NCI-H1417 (cell line): Measurements from ENCODE around the gene AFG3L2.
"Not testable (repeated sequence)": the region's sequence is repeated elsewhere in the genome, so short reads cannot be mapped to it uniquely, and the experiment has no call there.

Experiments
- DNase-seq, 3 experiments: peaks; one replicate each; lab custom pipeline; 2025; lab: John Stamatoyannopoulos, UW

Gene AFG3L2

GRCh38 chr18:12397254-12397653 lies 20.2 kb upstream of the AFG3L2 start:
- no peak for DNase-seq

GRCh38 chr18:12394428-12394827 lies 17.4 kb upstream of the AFG3L2 start:
- DNase-seq = peak in 1 of 3 experiments; percentile 31

- DNase-seq = no peak
These were observed 17.0 kb upstream of the AFG3L2 start for GRCh38 chr18:12393998-12394397.

DNA sequence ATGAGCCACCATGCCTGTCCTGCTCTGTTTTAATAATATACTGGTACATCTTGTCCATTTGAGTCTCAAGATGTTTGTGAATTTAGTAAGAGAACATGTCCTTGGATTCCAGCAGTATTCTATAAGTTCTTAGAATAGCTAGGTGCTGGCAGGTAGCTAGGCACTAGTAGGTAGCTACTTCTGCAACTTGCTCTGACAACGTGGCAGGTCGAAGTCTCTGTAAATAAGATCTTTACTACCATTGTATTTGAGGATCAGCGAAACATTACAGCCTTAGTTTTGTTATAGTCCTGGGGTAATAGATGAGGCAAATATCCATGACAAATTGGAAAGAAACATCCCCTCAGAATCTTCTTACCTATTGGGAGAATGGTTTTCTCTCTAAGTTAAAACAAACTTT lies 16.5 kb upstream of the AFG3L2 start:
- no peak for DNase-seq

- DNase-seq = peak; percentile 46 to 81 (median 58)
These were observed 14.6 kb upstream of the AFG3L2 start for GRCh38 chr18:12391487-12392165.

GRCh38 chr18:12388442-12388841 lies 11.4 kb upstream of the AFG3L2 start:
- no peak for DNase-seq

GRCh38 chr18:12384261-12384660 lies 7.2 kb upstream of the AFG3L2 start:
- DNase-seq = no peak

GRCh38 chr18:12383759-12384158 lies 6.7 kb upstream of the AFG3L2 start:
- DNase-seq = not testable (repeated sequence)

DNA sequence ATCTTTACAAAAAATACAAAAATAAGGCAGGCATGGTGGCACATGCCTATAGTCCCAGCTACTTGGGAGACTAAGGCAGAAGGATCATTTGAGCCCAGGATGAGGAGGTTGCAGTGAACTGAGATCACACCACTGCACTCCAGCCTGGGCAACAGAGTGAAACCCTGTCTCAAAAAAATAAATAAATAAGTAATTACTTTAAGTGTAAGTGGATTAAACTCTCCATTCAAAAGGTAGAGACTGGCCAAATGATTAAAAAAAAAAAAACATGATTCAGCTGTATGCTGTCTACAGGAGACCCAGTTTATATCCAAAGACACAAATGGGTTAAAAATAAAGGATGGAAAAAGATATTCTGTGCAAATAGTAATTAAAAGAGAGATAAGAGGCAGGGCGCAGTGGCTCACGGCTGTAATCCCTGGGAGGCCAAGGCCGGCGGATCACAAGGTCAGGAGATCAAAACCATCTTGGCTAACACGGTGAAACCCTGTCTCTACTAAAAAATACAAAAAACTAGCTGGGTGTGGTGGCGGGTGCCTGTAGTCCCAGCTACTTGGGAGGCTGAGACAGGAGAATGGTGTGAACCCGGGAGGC lies 5.3 kb upstream of the AFG3L2 start:
- not testable (repeated sequence) for DNase-seq

DNA sequence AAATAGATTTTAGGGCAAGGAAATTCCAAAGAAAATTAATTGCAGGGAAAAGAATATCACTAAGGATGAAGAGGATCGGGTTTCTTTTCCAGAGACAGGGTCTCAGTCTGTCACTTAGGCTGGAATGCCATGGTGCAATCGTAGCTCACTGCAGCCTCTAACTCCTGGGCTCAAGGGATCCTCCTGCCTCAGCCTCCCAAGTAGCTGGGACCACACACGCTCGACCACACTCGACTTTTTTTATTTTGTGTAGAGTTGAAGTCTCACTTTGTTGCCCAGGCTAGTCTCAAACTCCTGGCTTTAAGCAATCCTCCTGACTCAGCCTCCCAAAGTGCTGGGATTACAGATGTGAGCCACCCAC lies 1.2 kb upstream of the AFG3L2 start:
- not testable (repeated sequence) for DNase-seq

GRCh38 chr18:12377556-12378197 lies 650 bp upstream of the AFG3L2 start:
- DNase-seq = no peak

DNA sequence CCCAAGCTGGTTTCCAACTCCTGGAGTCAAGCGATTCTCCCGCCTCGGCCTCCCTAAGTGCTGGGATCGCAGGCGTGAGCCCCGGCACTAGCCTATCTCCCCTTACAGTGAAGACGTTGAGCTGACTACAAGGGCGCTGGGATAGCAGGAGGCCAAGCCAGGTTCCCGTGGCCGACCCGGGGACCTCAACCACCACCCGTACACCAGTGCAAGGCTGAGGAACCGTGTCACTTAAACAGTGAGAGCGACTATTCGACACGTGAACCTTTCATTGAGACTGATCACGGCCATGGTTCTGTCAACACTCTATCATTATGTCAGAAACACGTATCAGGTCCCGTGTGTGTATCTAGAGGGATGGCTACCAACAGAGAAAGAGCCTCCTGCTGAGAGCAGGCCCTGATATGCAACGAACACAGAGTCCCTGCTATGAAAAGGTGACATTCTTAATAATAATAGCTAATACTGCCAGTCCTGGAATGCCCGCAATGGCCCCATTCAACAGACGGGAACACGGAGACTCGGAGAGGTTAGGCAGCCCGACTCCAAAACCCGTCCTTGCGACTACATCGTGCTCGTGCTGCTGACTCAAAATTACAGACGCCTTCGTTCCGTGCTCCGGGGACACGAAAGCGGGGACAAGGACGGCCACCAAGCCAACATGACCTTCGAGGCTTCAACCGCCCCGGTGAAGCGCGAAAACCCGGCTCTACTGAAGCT lies 833 bp downstream of the AFG3L2 start:
- peak; percentile 45 to 81 (median 69) for DNase-seq

- no peak for DNase-seq
These were observed 2.6 kb downstream of the AFG3L2 start for GRCh38 chr18:12374401-12374800.

DNA sequence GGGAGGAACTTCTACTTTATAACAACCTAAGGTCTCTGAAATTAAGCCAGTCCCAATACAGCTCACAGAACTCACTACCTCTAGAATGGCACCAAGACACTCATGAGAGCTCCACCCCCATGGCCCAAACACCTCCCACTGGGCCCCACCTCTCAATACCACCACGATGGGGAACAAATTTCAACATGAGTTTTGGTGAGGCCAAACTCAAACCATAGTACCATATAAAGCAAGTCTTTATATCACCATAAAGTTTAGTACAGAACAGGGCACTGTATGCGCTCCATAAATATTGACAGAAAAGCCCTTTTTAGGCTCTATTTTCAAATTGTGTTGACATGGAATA lies 3.3 kb downstream of the AFG3L2 start:
- no peak for DNase-seq

DNA sequence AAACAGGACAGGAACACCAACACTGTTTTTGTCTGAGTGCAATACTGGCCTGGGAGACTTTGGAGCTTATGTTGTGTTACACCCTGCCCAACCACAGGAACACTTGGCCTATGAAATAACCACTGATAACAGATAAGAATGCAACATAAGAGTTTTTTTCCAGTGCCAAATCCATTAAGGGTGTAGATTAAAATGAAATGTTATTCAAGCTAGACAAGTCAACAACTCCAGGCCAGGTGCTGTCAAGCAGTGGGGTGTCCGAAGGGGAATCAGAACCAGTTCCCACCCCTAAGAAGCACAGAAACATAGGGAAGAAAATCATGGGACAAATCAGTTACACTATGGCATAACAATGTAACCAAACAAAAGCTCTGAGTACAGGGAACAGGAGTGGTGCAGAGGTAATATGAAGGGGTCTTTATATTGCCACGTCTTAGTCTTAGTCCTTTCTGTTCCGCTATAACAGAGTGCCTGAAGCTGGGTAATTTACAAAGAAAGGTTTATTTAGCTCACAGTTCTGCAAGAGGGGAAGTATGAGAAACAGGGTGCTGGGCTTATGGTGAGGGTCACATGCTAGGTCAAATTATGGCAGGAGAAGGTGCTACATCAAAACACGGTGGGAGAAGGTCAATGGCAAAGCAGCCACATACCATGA lies 3.8 kb downstream of the AFG3L2 start:
- DNase-seq = no peak

DNA sequence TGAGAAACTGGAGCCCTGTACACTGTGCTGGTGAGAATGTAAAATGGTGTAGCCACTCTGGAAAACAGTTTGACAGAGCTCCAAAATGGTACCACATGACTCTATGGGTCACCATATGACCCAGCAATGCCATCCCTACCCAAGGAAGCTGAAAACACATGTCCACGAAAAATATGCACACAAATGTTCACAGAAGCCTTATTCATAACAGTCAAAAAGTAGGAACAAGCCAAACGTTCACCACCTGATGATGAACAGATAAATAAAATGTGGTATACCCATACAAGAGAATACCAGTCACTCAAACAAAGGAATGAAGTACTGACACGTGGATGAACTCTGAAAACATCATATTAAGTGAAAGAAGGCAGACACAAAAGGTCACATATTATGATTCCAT lies 4.6 kb downstream of the AFG3L2 start:
- no peak for DNase-seq

DNA sequence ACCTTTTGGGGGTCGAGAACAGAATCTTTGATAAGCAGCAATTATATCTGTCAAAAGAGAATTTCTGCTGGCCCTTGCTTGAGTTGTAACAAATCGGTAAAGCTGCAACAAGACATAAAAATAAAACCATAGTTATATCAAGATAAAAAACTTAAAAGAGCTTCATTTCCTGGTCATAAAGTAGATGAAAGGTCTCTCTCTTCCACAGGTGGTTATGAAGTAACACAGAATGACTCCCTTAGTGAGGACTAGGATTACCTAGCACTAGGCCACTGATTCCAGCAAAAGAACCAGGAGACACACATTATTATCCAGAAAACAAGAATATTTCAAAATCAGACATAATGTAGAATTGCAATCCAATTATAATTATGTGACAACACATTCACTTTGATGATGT lies 5.4 kb downstream of the AFG3L2 start:
- no peak for DNase-seq

GRCh38 chr18:12369211-12369610 lies 7.8 kb downstream of the AFG3L2 start:
- DNase-seq = no peak

- DNase-seq = no peak
These were observed 10.2 kb downstream of the AFG3L2 start for GRCh38 chr18:12366784-12367183.

DNA sequence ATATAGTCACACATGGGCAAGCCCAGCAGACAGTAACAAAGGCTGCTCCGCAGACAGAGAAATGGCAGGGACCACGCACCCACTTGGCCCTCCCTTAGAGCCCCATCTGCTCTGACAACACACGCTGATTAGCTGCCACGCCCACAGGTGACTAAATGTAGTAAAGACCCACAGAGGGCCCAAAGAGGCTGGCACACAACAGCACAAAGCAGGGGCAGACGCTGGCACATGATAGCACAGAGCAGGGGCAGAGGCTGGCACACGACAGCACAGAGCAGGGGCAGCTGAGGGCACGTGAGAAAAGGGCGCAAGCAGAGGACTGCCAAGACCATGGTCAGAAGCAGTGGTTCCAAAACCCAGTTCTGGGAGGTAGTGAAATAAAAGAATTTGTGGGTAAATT lies 10.6 kb downstream of the AFG3L2 start:
- no peak for DNase-seq

DNA sequence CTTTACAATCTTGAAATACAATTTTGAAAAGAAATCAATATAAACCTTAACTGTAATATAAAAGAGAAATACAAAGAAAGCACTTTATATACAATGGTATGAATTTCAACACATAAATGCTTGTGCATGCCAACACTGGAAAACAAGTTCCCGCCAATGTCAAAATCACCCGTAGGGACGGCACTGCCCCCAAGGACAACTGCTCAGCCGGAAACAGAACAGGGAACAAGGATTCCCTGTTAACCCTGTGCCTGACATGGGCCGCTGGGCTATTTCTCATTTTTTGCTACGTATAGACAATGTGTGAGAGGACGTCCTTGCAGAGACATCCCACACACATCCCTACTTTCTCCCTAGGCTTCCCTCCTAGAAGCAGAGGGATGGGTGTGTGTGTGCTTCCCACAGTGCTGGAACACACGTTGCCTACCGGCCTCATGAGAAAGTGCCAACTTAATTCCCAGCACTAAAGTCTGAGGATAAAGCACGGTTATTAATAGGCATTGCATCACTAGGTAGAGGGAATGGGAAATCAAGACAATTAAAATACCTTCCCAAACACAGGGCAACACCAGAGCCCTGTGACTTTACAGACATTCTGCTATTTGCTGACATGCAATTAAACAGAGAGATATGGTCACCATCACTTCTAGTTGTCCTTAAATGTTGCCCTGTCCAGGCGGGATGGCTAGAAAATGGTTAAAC lies 14.4 kb downstream of the AFG3L2 start:
- DNase-seq = no peak
